Stimulated activated effector memory CD8-positive, alpha-beta T cell treated with anti-CD3 and anti-CD28 coated beads, Interleukin-12 subunit alpha, Interleukin-12 subunit beta, amount 100 ng/mL, for 72 hours (primary cell): ENCODE results near the gene HPD.
A peak's percentile ranks its signal among the peaks of the same experiment; 100 is the strongest.
"Not testable (repeated sequence)": the region's sequence is repeated elsewhere in the genome, so short reads cannot be mapped to it uniquely, and the experiment has no call there.

ENCODE experiments used
- ATAC-seq: fragments of 150-1000 bp; cut with Tn5 transposase; 2 replicates; pipeline ENCODE4 v1.10.0; 2021
- DNase-seq, 2 donors: peaks; one replicate each; pipeline ENCODE4 v3.0.0; 2021 to 2022; ENCODE audit warnings: low spot score in 2 of 2
- H3K27ac Mint-ChIP-seq: one replicate; pipeline ENCODE4 v1.8.0; 2022; ENCODE audit warnings: mild to moderate bottlenecking, mixed read lengths
- H3K36me3 Mint-ChIP-seq: one replicate; pipeline ENCODE4 v1.8.0; 2022; ENCODE audit warnings: mild to moderate bottlenecking, mixed read lengths
- H3K4me1 Mint-ChIP-seq: one replicate; pipeline ENCODE4 v1.8.0; 2022; ENCODE audit warnings: mixed read lengths
- H3K4me3 Mint-ChIP-seq: one replicate; pipeline ENCODE4 v1.8.0; 2022; ENCODE audit warnings: mild to moderate bottlenecking, mixed read lengths
- H3K9me3 Mint-ChIP-seq: one replicate; pipeline ENCODE4 v1.8.0; 2022; ENCODE audit warnings: mixed read lengths

HPD gene

GRCh38 chr12:121793440-121793837, 65.2 kb downstream of the HPD start, which contains the start of gene RHOF:
Gene RHOF, minus strand, starts transcription at chr12:121793688. Its CDS starts 55 bp downstream, at chr12:121793633.
- Mint-ChIP-seq H3K27ac (peak within 1 kb of the TSS; percentile 98), H3K9me3 (no peaks in the 10 kb centered on the region), H3K4me1 (peaks cover 69% of the 10 kb centered on the region), H3K4me3 (peak within 1 kb of the TSS; percentile 91), H3K36me3 (peaks cover 86% of the 10 kb centered on the region)
- ATAC-seq: peak; percentile 31
- DNase-seq: no peak

GRCh38 chr12:121792607-121793439, 65.8 kb downstream of the HPD start:
- Mint-ChIP-seq H3K27ac (peak overlapping the region; percentile 98), H3K9me3 (no peaks in the 10 kb centered on the region), H3K4me3 (peak overlapping the region; percentile 91), H3K36me3 (peaks cover 86% of the 10 kb centered on the region), H3K4me1 (peaks cover 71% of the 10 kb centered on the region)
- peak; percentile 61 to 87 for DNase-seq
- ATAC-seq: peak; percentile 31

- no peaks in the 10 kb centered on the region for H3K9me3 Mint-ChIP-seq
- peak overlapping the region; percentile 91 for H3K4me3 Mint-ChIP-seq
- peak overlapping the region; percentile 98 for H3K27ac Mint-ChIP-seq
- peaks cover 74% of the 10 kb centered on the region for H3K4me1 Mint-ChIP-seq
- H3K36me3 Mint-ChIP-seq: peaks cover 86% of the 10 kb centered on the region
- ATAC-seq: no peak
- no peak for DNase-seq
Observed at GRCh38 chr12:121791671-121792551, 66.7 kb downstream of the HPD start.

- Mint-ChIP-seq H3K4me3 (peak overlapping the region; percentile 91), H3K27ac (peak overlapping the region; percentile 98), H3K4me1 (peaks cover 85% of the 10 kb centered on the region), H3K36me3 (peaks cover 86% of the 10 kb centered on the region)
- H3K9me3 Mint-ChIP-seq, ATAC-seq, DNase-seq: not testable (repeated sequence)
Observed at GRCh38 chr12:121790785-121791184, 67.9 kb downstream of the HPD start.

GRCh38 chr12:121789800-121790728, 68.6 kb downstream of the HPD start:
- Mint-ChIP-seq H3K4me1 (peaks cover 83% of the 10 kb centered on the region), H3K9me3 (no peaks in the 10 kb centered on the region), H3K27ac (peak overlapping the region; percentile 98), H3K4me3 (peak overlapping the region; percentile 91), H3K36me3 (peaks cover 89% of the 10 kb centered on the region)
- peak; percentile 74 for ATAC-seq
- DNase-seq: peak; percentile 77 to 94
